Activated naive CD8-positive, alpha-beta T cell treated with anti-CD3 and anti-CD28 coated beads for 36 hours (primary cell): Measurements from ENCODE around the gene PTPRN2. TPM values are rescaled to one million over a fixed set of nuclear protein-coding genes. Genes with fewer than 3 reads are reported as not detected.

Source experiments
- DNase-seq: peaks from one replicate; pipeline ENCODE4 v3.0.0; 2021
- H3K27ac Mint-ChIP-seq: one replicate; pipeline ENCODE4 v1.8.0; 2022; ENCODE audit warnings: mild to moderate bottlenecking, moderate library complexity, mixed read lengths
- H3K27me3 Mint-ChIP-seq: one replicate; pipeline ENCODE4 v1.8.0; 2022; ENCODE audit warnings: mild to moderate bottlenecking, mixed read lengths
- H3K36me3 Mint-ChIP-seq: one replicate; pipeline ENCODE4 v1.8.0; 2021; ENCODE audit warnings: mild to moderate bottlenecking, mixed read lengths
- H3K4me1 Mint-ChIP-seq: one replicate; pipeline ENCODE4 v1.8.0; 2021; ENCODE audit warnings: mixed read lengths
- H3K4me3 Mint-ChIP-seq: one replicate; pipeline ENCODE4 v1.8.0; 2022; ENCODE audit warnings: mild to moderate bottlenecking, moderate library complexity, mixed read lengths
- H3K9me3 Mint-ChIP-seq: one replicate; pipeline ENCODE4 v1.8.0; 2022; ENCODE audit warnings: mixed read lengths
- total RNA-seq, 2 experiments: library from RNA; stranded (reverse); gene quantifications; one replicate each; pipeline ENCODE4 v1.2.3, GENCODE V29; 2021

PTPRN2 gene
- total RNA-seq, 2 experiments from 2014 or later, result 0.72 to 0.74 TPM

DNA sequence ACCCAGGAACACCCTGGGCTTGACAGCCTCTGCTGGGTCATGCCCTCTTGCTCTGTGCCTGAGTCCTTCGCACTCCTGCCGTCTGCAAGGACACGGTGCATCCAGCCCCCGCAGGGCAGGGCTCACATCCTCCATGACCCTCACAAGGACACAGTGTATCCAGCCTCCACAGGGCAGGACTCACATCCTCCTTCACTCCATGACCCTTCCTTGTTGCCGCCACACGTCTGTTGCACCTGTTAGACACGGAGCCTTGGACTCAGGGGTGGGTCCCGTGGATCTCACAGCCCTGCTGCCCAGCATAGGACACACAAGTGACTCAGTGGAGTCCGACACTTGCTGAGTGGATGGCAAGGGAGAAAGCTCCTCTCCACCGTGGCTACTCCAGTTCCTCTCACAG is 750.1 kb downstream of the PTPRN2 start:
- Mint-ChIP-seq H3K36me3 (no peaks in the 10 kb centered on the region), H3K4me3 (no peak overlapping the region), H3K27ac (no peak overlapping the region)

DNA sequence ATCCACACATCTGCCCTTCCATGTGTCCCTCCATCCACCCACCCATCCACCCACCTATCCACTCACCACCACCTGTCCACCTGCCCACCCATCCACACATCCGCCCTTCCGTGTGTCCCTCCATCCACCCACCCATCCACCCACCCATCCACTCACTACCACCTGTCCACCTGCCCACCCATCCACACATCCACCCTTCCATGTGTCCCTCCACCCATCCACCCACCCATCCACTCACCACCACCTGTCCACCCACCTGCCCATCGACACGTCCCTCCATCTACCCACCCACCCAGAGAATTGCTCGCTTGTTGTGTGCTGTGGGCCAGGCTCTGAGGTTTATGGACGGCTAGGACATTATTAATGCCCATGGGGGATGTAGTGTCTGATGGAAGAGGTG is 750.6 kb downstream of the PTPRN2 start:
- no peak for DNase-seq
- H3K4me1 Mint-ChIP-seq, result no peaks in the 10 kb centered on the region
- H3K27ac Mint-ChIP-seq, result no peak overlapping the region
- no peaks in the 10 kb centered on the region for H3K9me3 Mint-ChIP-seq
- peaks cover 2% of the 10 kb centered on the region for H3K27me3 Mint-ChIP-seq
- no peaks in the 10 kb centered on the region for H3K36me3 Mint-ChIP-seq
- no peak overlapping the region for H3K4me3 Mint-ChIP-seq

More for the DNA sequence above, 750.1 kb downstream of the PTPRN2 start:
- no peaks in the 10 kb centered on the region for H3K27me3 Mint-ChIP-seq
- H3K4me1 Mint-ChIP-seq, result no peaks in the 10 kb centered on the region
- H3K9me3 Mint-ChIP-seq, result no peaks in the 10 kb centered on the region
- DNase-seq, result no peak

DNA sequence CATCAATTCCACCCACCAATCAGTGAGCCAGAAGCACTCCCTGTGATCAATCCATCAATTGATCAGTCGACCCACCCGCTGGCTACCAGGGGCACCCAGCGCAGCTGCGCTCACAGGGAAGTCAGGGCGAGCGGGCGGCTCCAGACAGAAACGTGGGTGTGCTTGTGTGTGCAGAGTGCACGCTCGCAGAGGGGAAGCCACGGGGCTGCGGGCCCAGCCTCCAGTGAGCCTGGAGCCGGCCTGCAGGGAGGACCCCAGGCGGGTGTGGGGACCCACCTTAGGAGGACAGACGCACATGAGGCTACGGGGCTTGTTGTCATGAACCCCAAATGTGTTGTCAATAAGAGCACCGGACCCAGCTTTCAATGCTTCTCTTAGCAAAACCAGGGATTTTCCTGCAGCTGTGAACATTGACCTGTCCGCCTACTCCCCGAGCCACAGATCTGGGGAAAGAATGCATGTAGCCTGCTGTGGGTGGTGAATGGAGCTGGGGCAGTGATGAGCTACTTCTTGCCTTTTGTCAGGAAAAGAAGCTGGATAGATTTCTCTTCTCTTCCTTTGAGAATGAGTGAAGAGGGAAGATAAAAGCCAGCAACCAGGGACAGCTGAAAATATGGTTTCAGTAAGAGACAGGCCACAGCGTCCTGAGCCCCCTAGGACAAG is 753.0 kb downstream of the PTPRN2 start:
- no peaks in the 10 kb centered on the region for H3K9me3 Mint-ChIP-seq
- H3K4me3 Mint-ChIP-seq, result no peak overlapping the region
- H3K4me1 Mint-ChIP-seq, result no peaks in the 10 kb centered on the region

DNA sequence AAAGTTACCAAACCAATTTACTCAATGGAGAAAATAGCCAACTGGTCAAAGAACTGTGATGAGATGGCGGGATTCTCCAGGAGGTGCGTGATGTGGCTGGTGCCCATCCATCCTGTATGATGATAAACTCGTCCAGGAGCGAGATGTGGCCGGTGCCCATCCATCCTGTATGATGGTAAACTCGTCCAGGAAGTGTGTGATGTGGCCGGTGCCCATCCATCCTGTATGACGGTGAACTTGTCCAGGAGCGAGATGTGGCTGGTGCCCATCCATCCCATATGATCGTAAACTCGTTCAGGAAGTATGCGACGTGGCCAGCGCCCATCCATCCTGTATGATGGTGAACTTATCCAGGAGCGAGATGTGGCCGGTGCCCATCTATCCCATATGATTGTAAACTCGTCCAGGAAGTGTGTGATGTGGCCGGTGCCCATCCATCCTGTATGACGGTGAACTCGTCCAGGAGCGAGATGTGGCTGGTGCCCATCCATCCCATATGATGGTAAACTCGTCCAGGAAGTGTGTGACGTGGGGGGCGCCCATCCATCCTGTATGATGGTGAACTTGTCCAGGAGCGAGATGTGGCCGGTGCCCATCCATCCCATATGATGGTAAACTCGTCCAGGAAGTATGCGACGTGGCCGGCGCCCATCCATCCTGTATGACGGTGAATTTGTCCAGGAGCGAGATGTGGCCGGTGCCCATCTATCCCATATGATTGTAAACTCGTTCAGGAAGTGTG is 754.6 kb downstream of the PTPRN2 start:
- Mint-ChIP-seq H3K4me3 (no peak overlapping the region), H3K27ac (no peak overlapping the region), H3K9me3 (no peaks in the 10 kb centered on the region), H3K36me3 (no peaks in the 10 kb centered on the region), H3K27me3 (peaks cover 3% of the 10 kb centered on the region), H3K4me1 (peaks cover 3% of the 10 kb centered on the region)
- DNase-seq, result no peak

More for the DNA sequence above, 753.0 kb downstream of the PTPRN2 start:
- Mint-ChIP-seq H3K27ac (no peak overlapping the region), H3K27me3 (peaks cover 3% of the 10 kb centered on the region), H3K36me3 (no peaks in the 10 kb centered on the region)
- no peak for DNase-seq

DNA sequence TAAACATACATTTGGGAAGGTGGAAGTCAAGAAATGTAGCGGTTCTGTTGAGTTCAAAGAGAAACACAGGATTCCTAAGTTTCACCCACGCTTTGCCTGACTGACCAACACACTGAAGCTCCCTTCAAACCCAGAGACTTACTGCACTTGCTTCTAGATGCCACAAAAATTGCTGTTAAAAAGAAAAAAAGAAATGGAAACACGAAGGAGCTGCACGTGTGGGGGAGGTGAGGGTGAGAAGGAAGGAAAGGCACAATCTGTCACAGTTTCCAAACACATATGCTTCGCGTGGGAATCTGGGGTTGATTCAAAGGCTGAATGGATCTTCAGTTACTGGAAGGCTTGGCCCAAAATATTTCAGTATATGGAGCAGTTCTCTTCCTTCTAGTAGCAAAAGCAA is 755.2 kb downstream of the PTPRN2 start:
- peaks cover 4% of the 10 kb centered on the region for H3K4me1 Mint-ChIP-seq
- no peak for DNase-seq
- H3K27me3 Mint-ChIP-seq, result peaks cover 3% of the 10 kb centered on the region
- no peak overlapping the region for H3K4me3 Mint-ChIP-seq
- no peaks in the 10 kb centered on the region for H3K36me3 Mint-ChIP-seq
- H3K27ac Mint-ChIP-seq, result no peak overlapping the region
- H3K9me3 Mint-ChIP-seq, result no peaks in the 10 kb centered on the region

DNA sequence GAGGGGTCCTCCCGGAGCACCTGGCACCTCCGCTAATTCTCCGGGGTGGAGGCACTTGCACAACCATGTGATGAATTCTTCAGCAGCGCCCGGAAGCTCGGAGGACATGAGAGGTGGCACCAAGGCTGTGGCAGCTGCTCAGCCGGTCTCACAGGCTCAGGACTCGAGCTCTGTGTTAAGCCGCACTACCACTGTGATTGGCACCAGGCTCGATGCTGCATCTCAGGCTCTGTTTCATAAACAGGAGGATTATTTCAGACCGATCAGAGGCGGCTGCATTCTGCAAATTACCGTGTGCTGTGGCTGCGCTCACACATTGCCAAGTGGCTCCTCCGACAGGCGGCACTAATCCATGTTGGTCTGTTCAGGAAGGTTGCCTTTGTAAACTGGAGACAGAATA is 755.6 kb downstream of the PTPRN2 start:
- H3K27me3 Mint-ChIP-seq, result peaks cover 3% of the 10 kb centered on the region
- no peaks in the 10 kb centered on the region for H3K36me3 Mint-ChIP-seq
- H3K27ac Mint-ChIP-seq, result no peak overlapping the region
- H3K4me1 Mint-ChIP-seq, result peaks cover 8% of the 10 kb centered on the region
- no peak for DNase-seq
- no peaks in the 10 kb centered on the region for H3K9me3 Mint-ChIP-seq
- no peak overlapping the region for H3K4me3 Mint-ChIP-seq

DNA sequence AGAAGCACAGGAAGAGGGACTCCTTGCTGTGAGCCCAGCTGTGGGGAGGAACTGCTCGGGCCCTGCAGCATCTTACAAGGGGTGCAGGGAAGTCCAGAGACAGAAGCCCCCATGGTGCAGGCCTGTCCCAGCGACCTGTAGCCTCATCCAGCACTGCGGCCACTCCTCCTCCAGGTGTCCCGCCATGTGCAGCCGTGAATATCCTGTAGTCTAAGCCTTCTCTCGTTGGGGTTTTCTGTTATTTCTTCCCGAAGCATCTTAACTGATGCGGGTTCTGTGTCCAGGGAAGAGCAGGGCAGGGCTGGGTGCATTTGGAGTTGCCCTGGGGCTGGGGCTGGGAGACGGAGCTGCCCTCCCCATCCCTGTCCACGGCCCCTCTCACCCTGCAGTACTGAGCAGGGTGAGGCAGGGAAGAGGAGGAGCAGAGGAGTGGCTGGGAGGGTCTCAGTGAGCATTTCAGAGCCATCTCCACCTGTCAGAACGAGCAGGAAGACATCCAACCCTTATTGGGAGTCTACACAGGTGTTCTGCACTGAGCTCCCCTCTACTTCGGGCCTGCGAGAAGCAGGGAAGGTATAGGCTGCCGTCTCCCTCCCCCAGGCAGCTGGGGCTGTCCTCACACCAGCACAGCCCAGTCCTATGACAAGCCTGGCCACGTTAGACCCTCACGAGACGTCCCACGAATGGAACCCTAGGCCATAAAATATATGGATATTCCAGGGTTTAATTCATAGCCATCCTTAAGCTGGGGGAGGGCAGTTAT is 756.3 kb downstream of the PTPRN2 start:
- peaks cover 10% of the 10 kb centered on the region for H3K4me1 Mint-ChIP-seq
- no peak for DNase-seq
- H3K9me3 Mint-ChIP-seq, result no peaks in the 10 kb centered on the region
- H3K27me3 Mint-ChIP-seq, result peaks cover 3% of the 10 kb centered on the region
- no peak overlapping the region for H3K27ac Mint-ChIP-seq
- no peaks in the 10 kb centered on the region for H3K36me3 Mint-ChIP-seq
- H3K4me3 Mint-ChIP-seq, result no peak overlapping the region

DNA sequence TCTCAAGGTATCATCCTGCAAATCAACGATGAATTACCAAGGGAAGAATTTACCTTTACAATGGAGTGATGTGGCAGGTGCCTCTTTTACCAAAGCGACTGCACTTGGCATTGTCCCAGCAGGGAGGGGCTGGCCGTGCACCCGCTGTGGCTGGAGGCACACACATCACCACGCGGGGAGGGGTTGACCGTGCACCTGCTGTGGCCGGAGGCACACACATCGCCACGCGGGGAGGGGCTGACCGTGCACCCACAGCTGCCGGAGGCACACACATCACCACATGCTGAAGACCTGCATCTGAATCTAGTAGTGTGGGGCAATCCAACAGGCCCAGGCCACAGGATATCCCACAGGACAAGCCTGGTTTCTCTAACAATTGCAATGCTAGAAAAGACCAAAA is 757.3 kb downstream of the PTPRN2 start:
- H3K4me3 Mint-ChIP-seq, result no peak overlapping the region
- H3K9me3 Mint-ChIP-seq, result no peaks in the 10 kb centered on the region
- DNase-seq, result no peak
- no peaks in the 10 kb centered on the region for H3K36me3 Mint-ChIP-seq
- H3K27ac Mint-ChIP-seq, result no peak overlapping the region
- peaks cover 3% of the 10 kb centered on the region for H3K27me3 Mint-ChIP-seq
- peaks cover 13% of the 10 kb centered on the region for H3K4me1 Mint-ChIP-seq

DNA sequence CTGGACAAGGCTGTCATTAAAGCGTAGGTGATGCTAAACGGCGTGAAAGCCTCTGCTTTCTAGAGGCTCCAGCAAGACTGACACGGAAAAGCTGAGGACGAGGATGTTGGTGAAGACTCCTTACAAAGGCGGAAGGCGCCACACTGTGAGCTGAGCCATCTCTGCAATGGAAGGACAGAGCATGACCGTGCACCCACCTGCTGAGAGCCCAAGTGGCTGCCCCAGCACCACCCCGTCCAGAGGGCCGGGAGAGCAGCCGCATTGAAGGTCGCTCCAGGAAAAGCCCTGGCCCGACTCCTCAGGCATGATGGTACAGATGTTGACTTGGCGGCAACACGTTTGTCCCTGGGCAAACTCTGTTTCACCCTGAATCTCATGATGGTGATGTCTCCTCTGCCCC is 758.1 kb downstream of the PTPRN2 start:
- Mint-ChIP-seq H3K4me1 (peaks cover 13% of the 10 kb centered on the region), H3K9me3 (no peaks in the 10 kb centered on the region), H3K4me3 (no peak overlapping the region), H3K36me3 (no peaks in the 10 kb centered on the region), H3K27ac (no peak overlapping the region), H3K27me3 (peaks cover 3% of the 10 kb centered on the region)
- DNase-seq, result no peak

DNA sequence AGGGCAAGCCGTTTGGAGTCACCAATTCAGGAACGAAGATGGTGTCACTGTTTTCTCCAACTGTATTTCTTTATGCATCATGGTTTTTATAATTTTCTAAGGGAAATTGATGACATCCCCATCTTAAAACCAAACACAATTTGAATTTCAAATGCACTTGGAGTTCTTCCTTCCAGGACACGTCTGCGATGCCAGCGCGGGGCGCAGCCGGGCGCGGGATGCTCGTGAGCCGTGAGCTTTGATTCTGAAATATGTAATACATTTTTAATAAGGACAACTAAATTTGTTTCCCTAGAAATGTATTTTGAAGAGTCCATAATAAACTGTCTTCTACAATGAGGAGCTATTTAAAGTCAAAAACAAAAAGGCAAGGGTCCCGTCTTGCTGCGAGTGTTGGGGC is 758.7 kb downstream of the PTPRN2 start:
- no peaks in the 10 kb centered on the region for H3K9me3 Mint-ChIP-seq
- no peak overlapping the region for H3K27ac Mint-ChIP-seq
- no peak overlapping the region for H3K4me3 Mint-ChIP-seq
- peaks cover 3% of the 10 kb centered on the region for H3K27me3 Mint-ChIP-seq
- H3K4me1 Mint-ChIP-seq, result peaks cover 13% of the 10 kb centered on the region
- DNase-seq, result no peak
- no peaks in the 10 kb centered on the region for H3K36me3 Mint-ChIP-seq

DNA sequence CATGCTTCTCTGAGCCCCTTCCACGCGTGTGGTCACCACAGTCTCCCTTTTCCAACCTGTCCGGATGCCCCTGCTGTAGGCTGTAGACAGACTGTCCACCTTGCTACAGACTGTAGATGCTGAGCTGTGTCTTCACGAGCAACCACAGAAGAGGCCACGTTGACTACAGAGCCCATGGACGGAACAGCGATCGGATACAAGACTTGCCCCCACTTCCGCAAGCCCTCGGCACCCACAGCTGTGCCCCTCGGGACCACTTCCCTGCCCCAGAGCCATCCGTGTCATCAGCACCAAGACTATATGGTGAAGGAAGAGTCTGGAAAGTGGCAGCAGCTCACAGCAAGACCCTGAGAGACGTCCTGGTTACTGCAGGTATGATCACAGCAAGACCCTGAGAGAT is 759.4 kb downstream of the PTPRN2 start:
- Mint-ChIP-seq H3K9me3 (no peaks in the 10 kb centered on the region), H3K4me1 (peaks cover 13% of the 10 kb centered on the region), H3K27me3 (peaks cover 3% of the 10 kb centered on the region), H3K27ac (no peak overlapping the region), H3K4me3 (no peak overlapping the region), H3K36me3 (no peaks in the 10 kb centered on the region)
- DNase-seq, result no peak

DNA sequence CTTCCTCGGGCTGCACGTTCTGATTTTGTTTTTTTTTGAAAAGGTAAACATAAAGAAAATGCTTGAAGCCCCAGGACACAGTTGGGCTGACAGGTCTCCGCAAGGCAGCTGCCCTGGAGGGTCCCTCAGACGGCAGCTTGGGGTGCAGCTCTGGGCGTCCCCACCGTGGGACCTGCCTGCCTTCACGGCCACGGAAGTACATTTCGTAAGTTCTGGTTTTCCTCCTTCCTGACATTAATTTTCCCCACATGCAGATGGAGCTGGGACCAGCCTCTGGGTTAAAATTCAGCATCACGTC is 759.8 kb downstream of the PTPRN2 start:
- DNase-seq, result no peak
- peaks cover 13% of the 10 kb centered on the region for H3K4me1 Mint-ChIP-seq
- no peak overlapping the region for H3K4me3 Mint-ChIP-seq
- no peak overlapping the region for H3K27ac Mint-ChIP-seq
- peaks cover 3% of the 10 kb centered on the region for H3K27me3 Mint-ChIP-seq
- H3K9me3 Mint-ChIP-seq, result no peaks in the 10 kb centered on the region
- no peaks in the 10 kb centered on the region for H3K36me3 Mint-ChIP-seq

DNA sequence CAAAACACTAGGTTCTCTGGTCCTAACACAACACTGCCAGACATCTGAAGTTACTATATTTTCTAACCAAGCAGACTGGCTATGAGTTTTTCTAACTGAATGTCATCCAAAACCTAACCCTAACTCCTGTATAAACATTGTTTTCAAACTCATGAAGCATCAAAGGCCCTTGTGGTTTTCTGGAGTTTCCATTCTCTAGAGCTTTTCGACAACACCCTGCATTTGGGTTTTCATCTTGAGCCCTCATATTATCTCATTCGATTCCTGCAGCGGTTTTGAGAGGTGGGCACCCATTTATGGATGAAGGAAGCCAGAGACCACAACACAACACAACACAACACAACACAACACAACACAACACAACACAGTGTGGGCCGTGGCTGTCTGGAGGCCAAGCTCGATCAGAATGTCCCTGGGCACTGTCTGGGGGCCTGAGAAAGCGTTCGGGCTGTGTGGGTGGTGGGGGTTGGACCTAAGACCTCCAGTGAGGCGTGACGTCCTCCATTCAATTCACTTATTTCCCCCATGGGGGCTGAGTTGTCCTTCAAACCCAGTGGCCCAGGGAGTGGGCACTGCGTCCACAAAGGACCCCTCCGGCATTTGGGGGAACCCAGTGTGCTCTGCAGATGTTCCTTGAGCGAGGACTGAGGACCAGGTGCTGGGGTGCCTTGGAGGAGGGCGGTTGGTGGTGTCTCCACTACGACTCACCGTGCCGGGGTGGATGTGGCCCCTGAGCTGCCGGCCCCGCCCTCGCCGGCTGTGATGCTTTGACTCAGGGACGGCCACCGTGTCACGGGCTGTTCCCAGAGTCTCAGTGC is 760.4 kb downstream of the PTPRN2 start:
- DNase-seq, result no peak
- H3K27ac Mint-ChIP-seq, result no peak overlapping the region
- no peaks in the 10 kb centered on the region for H3K9me3 Mint-ChIP-seq
- H3K27me3 Mint-ChIP-seq, result peaks cover 3% of the 10 kb centered on the region
- no peaks in the 10 kb centered on the region for H3K36me3 Mint-ChIP-seq
- H3K4me1 Mint-ChIP-seq, result peaks cover 13% of the 10 kb centered on the region
- no peak overlapping the region for H3K4me3 Mint-ChIP-seq

DNA sequence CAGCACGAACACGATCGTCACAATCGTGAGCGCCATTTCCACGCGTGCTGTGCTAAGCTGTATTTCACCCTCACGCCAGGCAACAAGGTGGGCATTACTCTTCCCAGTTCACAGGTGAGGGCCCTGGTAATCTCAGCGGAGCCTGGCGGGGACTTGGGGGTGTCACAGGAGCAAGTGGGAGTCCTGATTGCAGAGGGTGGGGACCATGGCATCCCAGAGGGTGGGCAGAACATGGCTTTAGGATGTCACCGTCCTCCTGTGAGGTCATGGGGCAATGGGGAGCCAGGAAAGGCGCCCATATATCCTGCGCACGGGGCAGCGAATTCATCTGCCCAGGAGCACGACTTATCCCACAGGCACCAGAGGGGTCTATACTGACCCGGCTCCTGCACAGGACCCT is 761.1 kb downstream of the PTPRN2 start:
- Mint-ChIP-seq H3K27me3 (no peaks in the 10 kb centered on the region), H3K36me3 (no peaks in the 10 kb centered on the region), H3K4me1 (peaks cover 13% of the 10 kb centered on the region), H3K27ac (no peak overlapping the region), H3K9me3 (no peaks in the 10 kb centered on the region), H3K4me3 (no peak overlapping the region)
- no peak for DNase-seq

DNA sequence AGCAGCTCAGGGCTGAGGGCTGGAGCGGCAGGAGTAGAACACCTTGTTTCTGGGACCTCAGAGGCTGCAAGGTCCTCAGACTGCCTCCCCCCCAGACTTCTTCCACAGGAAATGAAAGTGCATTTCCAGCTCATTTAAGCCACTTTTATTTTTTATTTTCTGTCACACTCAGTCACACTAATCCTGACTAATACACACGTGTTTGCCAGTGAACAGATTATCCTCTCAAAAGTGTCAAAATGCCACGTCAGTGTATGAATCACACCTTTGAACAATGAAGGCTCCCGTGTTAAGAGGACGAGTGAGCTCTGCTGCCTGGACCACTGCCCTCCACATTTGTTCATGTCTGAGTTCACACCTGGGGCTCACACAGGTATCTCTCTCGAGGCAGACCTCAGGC is 762.3 kb downstream of the PTPRN2 start:
- no peak overlapping the region for H3K27ac Mint-ChIP-seq
- H3K4me1 Mint-ChIP-seq, result peaks cover 13% of the 10 kb centered on the region
- no peaks in the 10 kb centered on the region for H3K9me3 Mint-ChIP-seq
- no peaks in the 10 kb centered on the region for H3K36me3 Mint-ChIP-seq
- no peak overlapping the region for H3K4me3 Mint-ChIP-seq
- no peak for DNase-seq
- no peaks in the 10 kb centered on the region for H3K27me3 Mint-ChIP-seq
